Measurements from ENCODE around the gene SLC7A1.

DNA sequence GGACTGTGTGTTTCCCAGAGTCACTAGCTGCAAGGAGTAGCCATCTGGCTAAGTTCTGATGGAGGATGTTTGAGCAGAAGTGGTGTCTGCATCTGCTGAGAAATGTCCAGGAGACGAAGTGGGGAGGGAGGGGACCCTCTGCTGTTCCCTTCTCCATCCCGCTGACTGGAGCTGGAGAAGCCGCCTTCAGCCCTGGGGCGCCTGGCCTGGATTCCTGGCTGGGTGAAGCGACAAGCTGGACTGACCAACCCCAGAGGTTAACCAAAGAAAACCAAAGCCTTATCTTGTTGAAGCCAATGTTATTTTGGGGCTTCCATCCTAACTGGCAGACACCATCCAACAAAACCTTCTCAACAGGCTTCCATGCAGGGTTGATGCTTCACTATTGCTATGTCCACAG lies 67.6 kb downstream of the SLC7A1 start:
- TF ChIP-seq MAFK (IDR thresholded peaks at IDR 0.05; ENCODE audit: low read depth, low read length) = no peak
- no peak for TF ChIP-seq SMC3 (IDR thresholded peaks at IDR 0.05; ENCODE audit: low read depth, low read length)
- no peak for TF ChIP-seq POLR2A (IDR thresholded peaks at IDR 0.05; ENCODE audit: low read depth, low read length)
- TF ChIP-seq CTCF (conservative IDR thresholded peaks at IDR 0.05; ENCODE audit: low read depth, low read length) = no peak
- no peak for TF ChIP-seq ELK1 (IDR thresholded peaks at IDR 0.05; ENCODE audit: borderline replicate concordance, low read depth, low read length)
- no peak for TF ChIP-seq RCOR1 (IDR thresholded peaks at IDR 0.05; ENCODE audit: insufficient replicate concordance, low read length)
- no peak for TF ChIP-seq MXI1 (IDR thresholded peaks at IDR 0.05; ENCODE audit: borderline replicate concordance, low read depth, low read length)
- no peak for TF ChIP-seq CHD1 (IDR thresholded peaks at IDR 0.05; ENCODE audit: low read depth, low read length)
- TF ChIP-seq RAD21 (IDR thresholded peaks at IDR 0.05; ENCODE audit: low read length) = no peak
- no peak for TF ChIP-seq RFX5 (IDR thresholded peaks at IDR 0.05; ENCODE audit: low read depth, low read length)
- no peak for TF ChIP-seq BHLHE40 (IDR thresholded peaks at IDR 0.05; ENCODE audit: low read depth, low read length)
